Skeletal muscle tissue (tissue), 4 donors: ENCODE data around the gene PLEKHO1. TPM values are rescaled to one million over a fixed set of nuclear protein-coding genes. Genes with fewer than 3 reads are reported as not detected.

Experiments
- H3K27ac ChIP-seq: one replicate; pipeline ENCODE4 v1.7.0; 2013; ENCODE audit warnings: mild to moderate bottlenecking, low read depth, low read length, inconsistent platforms
- H3K27me3 ChIP-seq, 3 donors: one replicate each; pipeline ENCODE4 v1.7.0; 2013; ENCODE audit warnings: low read length in 3 of 3; ENCODE audit not compliant: control insufficient read depth in 3 of 3, insufficient read depth in 3 of 3
- H3K36me3 ChIP-seq, 3 donors: one replicate each; pipeline ENCODE4 v1.7.0; 2013; ENCODE audit warnings: low read length in 3 of 3; ENCODE audit not compliant: control insufficient read depth in 3 of 3, insufficient read depth in 3 of 3
- H3K4me1 ChIP-seq, 3 donors: one replicate each; pipeline ENCODE4 v1.7.0; 2013; ENCODE audit warnings: low read length in 3 of 3, mild to moderate bottlenecking in 3 of 3; ENCODE audit not compliant: control insufficient read depth in 3 of 3, insufficient read depth in 3 of 3
- H3K4me3 ChIP-seq, 3 donors: one replicate each; pipeline ENCODE4 v1.7.0; 2013; ENCODE audit warnings: low read length in 3 of 3
- H3K9ac ChIP-seq, 3 donors: one replicate each; pipeline ENCODE4 v1.7.0; 2013; ENCODE audit warnings: low read length in 3 of 3, mild to moderate bottlenecking in 3 of 3, moderate library complexity in 2 of 3, low read depth in 1 of 3
- H3K9me3 ChIP-seq, 3 donors: one replicate each; pipeline ENCODE4 v1.7.0; 2013; ENCODE audit warnings: low read length in 3 of 3; ENCODE audit not compliant: control insufficient read depth in 3 of 3
- total RNA-seq: library from RNA; depleted of rRNA; stranded (reverse); fragments of >200 nt; gene quantifications from one replicate; pipeline ENCODE4 v1.2.3, GENCODE V29; 2014
- donor health status: Osteomylitis.

PLEKHO1 gene
- total RNA-seq, 1 donor from 2014 or later, result 70.5 TPM

DNA sequence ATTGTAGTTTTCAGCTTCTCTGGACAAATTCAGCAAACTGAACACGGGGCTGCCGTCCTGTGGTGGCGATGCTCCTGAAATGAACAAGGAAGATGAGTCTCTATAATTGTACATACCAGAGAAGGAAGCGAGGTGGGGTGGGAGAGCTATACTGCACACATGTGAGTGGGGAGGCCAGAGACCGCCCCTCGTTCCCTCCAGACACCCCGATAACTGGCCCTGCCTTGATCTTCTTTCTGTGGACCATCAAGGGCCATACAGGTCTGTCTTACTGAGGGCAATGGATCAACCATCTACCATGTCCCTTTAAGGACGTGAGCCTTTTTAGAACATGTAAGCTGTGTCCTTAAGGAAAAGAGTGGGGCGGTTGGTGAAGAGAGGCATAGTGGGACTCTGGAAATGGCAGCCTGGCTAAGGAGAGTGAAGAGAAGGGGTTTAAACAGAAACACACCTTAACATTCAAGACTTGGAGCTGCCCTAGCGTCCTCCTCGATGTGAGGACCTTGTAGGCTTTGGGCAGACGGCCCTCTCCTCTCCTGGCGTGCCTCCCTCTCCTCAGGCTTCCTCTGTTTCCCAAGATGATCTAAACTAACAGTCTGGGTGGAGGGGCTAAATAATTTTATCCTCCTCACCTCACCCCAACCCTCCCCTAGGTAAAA, 5.8 kb downstream of the PLEKHO1 start:
- Histone ChIP-seq H3K9me3 (no peaks in the 10 kb centered on the region), H3K9ac (no peak overlapping the region), H3K27me3 (no peaks in the 10 kb centered on the region), H3K4me3 (no peak overlapping the region), H3K27ac (no peak overlapping the region), H3K36me3 (peaks cover 49 to 63% (median 59%) of the 10 kb centered on the region in 3 donors), H3K4me1 (peaks cover 20 to 35% (median 24%) of the 10 kb centered on the region in 3 donors)

DNA sequence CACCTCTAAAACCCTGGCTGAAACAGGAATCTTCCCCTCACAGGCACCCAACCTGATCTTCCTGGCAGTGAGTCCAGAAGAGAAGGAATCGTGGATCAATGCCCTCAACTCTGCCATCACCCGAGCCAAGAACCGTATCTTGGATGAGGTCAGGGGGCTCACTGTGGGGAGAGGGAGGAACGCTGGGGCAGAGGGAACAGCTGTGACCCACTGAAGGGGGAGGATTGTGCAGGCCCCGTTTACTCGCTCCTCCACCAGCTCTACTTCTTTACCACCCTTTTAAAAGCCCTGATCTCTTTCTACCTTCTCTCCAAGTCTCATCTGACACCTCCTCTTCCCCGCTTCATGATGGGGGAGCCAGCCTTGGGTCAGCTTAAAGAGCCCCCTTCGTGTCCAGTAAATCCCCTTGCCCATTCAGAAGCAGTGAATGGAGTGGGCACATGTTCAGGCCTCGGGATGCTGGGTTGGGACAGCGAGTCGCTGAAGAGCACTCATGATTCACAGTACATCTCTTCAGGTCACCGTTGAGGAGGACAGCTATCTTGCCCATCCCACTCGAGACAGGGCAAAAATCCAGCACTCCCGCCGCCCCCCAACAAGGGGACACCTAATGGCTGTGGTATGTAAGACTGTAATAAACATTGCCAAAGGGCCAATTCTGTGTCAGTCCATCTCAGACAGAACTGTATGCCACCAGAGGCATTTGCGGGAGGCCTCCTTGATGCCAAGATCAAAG, 7.3 kb downstream of the PLEKHO1 start:
- Histone ChIP-seq H3K4me1 (peaks cover 15 to 26% (median 16%) of the 10 kb centered on the region in 3 donors), H3K27me3 (no peaks in the 10 kb centered on the region), H3K9ac (no peak overlapping the region), H3K27ac (no peak overlapping the region), H3K9me3 (no peaks in the 10 kb centered on the region), H3K36me3 (peaks cover 49 to 59% (median 58%) of the 10 kb centered on the region in 3 donors), H3K4me3 (no peak overlapping the region)

DNA sequence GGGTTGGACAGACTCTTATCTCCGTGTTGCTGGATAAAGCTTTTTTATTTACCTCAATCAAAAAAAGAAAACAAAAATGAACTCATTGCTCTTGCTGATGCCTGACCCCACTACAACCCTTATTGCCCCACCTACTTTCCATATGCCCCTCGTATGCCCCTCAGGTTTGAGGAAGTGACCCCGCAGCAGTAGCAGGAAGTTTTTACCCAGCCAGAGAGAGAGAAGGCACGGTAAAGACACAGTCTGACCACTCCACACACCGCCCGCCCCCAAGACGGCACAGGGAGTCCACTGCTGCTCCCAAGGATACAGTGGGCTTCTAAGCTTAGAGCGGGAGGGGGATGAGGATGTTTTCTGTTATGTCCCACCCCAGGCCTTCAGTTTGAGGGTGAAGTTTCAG, 9.8 kb downstream of the PLEKHO1 start:
- H3K9ac ChIP-seq, result no peak overlapping the region
- H3K27me3 ChIP-seq, result no peaks in the 10 kb centered on the region
- no peaks in the 10 kb centered on the region for H3K9me3 ChIP-seq
- H3K4me3 ChIP-seq, result no peak overlapping the region
- peak overlapping the region; percentile 58 for H3K27ac ChIP-seq
- H3K4me1 ChIP-seq, result peaks cover 23 to 31% (median 23%) of the 10 kb centered on the region in 3 donors
- H3K36me3 ChIP-seq, result peaks cover 35 to 52% (median 45%) of the 10 kb centered on the region in 3 donors

DNA sequence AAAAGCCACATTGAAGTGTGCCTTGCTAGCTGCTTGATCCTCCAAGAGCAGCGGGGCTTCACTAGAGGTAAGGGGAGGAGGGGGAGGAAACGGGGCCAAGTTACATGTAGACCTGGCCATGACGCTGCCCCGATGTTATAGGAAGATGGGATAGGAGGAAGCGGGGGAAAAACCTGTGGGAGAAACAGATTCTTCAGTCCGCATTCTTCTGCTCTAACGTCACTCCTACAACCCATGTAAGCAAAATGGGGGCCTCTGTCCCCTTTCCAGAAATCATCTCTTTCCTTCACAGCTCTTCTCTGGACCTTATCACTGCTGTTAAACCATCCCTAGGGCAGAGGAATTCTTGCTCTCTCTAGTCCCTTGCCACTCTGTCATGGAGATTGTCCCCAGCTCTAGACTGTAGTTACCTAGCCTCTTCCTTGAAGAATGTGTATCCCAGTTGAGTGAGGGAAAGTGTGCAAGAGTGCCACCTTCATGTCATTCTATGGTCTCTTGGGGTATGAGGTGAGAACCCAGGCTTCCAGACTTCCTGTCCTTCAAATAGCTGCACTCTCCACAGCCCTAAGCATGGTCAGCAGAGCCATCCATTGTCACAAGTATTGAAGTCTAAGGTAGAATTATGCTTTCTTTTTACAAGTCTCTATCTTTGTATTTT, 11.4 kb downstream of the PLEKHO1 start:
- Histone ChIP-seq H3K27me3 (no peaks in the 10 kb centered on the region), H3K9ac (no peak overlapping the region), H3K36me3 (peaks cover 26 to 37% (median 31%) of the 10 kb centered on the region in 3 donors), H3K4me1 (peaks cover 23 to 30% (median 26%) of the 10 kb centered on the region in 3 donors), H3K27ac (peak overlapping the region; percentile 95), H3K9me3 (no peaks in the 10 kb centered on the region), H3K4me3 (no peak overlapping the region)

DNA sequence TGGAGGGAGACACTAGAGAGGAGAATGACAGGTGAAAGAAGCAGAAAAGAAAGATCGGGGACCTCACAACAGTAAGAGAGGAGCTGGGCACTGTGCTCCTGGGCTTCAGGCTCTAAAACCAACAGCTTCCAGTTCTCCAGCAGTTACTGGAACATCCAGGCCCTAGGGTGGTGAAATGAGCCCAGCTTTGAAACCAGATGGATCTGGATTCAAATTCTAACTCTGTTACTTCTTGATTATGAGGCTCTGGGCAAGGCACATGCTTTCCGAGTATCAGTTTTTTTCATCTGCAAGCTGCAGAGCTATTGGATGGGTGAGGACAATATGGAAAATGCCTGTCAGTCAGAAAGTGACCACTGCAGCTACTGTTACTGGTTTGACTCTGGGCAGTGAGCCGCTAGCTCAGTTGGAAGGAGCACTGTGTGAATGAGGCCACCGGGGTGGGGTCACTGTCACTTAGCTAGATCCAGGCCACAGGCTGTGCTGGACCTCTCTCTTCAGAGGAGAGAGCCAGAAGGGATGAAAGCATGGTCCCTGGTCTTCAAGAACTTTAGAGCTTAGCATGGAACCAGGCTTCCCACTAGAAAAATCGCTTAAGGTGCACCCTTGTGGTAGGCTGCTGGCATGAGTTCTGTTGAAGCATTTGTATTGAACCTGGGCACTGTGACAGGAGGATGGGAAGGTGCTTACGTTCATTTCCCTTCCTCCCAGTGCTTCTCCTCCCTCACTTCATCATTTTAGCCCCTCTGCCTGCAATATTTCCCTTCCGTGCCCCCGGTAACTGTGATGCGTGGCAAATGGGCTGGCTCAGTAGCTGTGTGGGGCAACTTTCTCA, 12.2 kb downstream of the PLEKHO1 start:
- peak overlapping the region; percentile 95 for H3K27ac ChIP-seq
- H3K27me3 ChIP-seq, result no peaks in the 10 kb centered on the region
- H3K9ac ChIP-seq, result peak overlapping the region; percentile 81 to 88 (median 87)
- peak overlapping the region; percentile 62 to 68 (median 65) for H3K4me3 ChIP-seq
- H3K9me3 ChIP-seq, result no peaks in the 10 kb centered on the region
- H3K4me1 ChIP-seq, result peaks cover 23 to 31% (median 26%) of the 10 kb centered on the region in 3 donors
- H3K36me3 ChIP-seq, result peaks cover 17 to 29% (median 25%) of the 10 kb centered on the region in 3 donors

DNA sequence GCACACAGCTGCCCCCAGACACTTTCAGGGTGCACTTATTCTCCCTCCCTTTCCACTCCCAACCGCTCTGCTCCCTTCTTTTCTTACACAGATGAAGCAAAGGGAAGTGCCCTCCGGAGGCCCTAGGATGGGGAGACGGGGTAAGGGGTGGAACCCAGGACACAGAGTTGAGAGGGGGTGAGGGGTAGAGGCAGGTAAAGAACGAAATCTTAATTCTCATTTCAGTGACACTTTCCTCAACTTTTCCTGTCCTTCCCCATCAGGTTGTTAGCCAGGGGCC, 12.8 kb downstream of the PLEKHO1 start:
- Histone ChIP-seq H3K9ac (peak overlapping the region; percentile 81 to 88 (median 87)), H3K4me3 (peak overlapping the region; percentile 62 to 68 (median 65)), H3K36me3 (peaks cover 11 to 23% (median 20%) of the 10 kb centered on the region in 3 donors), H3K4me1 (peaks cover 23 to 31% (median 26%) of the 10 kb centered on the region in 3 donors), H3K9me3 (no peaks in the 10 kb centered on the region), H3K27me3 (no peaks in the 10 kb centered on the region), H3K27ac (peak overlapping the region; percentile 95)

DNA sequence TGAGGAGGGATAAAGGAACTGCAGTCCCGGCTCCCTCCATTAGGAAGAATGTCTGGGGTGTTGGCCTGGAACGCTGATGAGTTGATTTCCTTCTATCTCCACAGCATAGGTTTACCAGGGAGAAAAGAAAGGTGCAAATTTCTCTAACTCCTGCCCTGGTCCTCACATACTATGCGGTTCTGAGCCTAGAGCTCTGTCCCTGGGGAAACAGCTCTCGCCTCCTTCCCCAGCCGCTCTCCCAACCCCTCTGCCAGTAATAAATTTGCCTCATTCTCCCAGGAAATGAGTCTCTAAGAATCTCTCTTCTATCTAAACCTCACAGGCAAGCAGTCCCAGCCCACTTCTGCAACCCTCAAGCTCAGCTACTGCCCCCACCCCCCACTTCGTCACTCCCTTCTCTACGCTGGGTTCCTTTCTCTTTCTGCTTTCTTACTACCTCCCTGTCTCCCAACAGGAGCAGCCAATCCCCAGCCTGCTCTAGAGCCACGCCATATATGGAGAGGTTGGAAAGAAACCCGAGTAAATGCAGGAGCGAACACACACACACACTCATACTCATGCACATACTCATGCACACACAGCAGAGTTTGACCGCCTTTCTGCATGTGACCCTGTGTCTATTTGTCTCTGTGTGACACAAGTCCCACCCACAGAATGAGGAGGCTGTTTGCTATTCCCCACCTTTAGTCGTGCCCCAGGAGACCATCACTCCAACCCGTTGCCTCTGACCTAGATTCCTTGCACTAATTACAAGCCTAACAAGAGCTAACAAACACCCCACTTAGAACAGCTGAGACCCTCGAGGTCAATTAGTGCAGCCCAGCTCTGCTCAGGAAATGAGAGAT, 13.4 kb downstream of the PLEKHO1 start:
- H3K9ac ChIP-seq, result peak overlapping the region; percentile 81 to 88 (median 87)
- peak overlapping the region; percentile 62 to 68 (median 65) for H3K4me3 ChIP-seq
- H3K36me3 ChIP-seq, result peaks cover 6 to 19% (median 14%) of the 10 kb centered on the region in 3 donors
- H3K4me1 ChIP-seq, result peaks cover 23 to 31% (median 26%) of the 10 kb centered on the region in 3 donors
- H3K27me3 ChIP-seq, result no peaks in the 10 kb centered on the region
- no peaks in the 10 kb centered on the region for H3K9me3 ChIP-seq
- peak overlapping the region; percentile 95 for H3K27ac ChIP-seq

DNA sequence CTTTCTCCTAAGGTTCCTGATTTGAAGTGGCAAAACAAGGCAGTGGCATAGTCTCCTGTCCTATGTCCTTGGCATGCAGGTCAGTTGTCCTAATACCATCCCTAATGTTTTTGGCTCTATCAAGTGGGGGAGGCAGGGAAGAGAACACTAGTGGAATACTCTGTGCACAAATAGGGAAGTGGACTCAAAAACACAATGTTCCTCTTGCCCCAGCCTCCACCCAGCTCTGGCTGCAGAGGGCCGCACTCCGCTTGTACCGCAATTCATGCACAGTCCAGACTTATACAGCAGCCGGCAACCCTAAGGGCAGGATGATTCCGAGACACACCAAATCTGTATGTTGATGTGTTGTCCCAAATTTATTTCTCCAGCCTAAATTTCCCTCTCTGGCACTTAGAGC, 14.5 kb downstream of the PLEKHO1 start:
- no peaks in the 10 kb centered on the region for H3K9me3 ChIP-seq
- peak overlapping the region; percentile 95 for H3K27ac ChIP-seq

DNA sequence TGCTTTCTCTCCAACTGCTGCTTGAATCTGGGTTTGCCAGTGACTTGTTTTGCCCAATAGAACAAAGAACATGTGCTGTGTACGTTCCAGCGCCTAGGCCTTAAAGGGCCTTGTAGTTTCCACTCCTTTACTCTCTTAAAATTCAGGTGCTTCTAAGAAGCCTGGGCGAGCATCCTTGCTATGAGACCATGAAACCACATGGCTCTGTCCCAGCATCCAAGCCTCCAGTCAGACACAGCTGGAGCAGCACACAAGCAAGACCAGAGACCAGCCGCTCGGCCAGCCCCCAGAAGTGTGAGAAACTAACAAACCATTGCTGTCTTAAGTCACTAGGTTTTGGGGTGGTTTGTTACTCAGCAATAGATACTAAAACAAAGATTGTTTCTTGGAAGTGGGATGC, 15.1 kb downstream of the PLEKHO1 start:
- peak overlapping the region; percentile 95 for H3K27ac ChIP-seq

More for the DNA sequence above, 14.5 kb downstream of the PLEKHO1 start:
- Histone ChIP-seq H3K4me1 (peaks cover 23 to 31% (median 26%) of the 10 kb centered on the region in 3 donors), H3K4me3 (no peak overlapping the region), H3K36me3 (peaks cover 4 to 8% (median 6%) of the 10 kb centered on the region in 3 donors), H3K27me3 (no peaks in the 10 kb centered on the region), H3K9ac (no peak overlapping the region)

More for the DNA sequence above, 15.1 kb downstream of the PLEKHO1 start:
- Histone ChIP-seq H3K27me3 (no peaks in the 10 kb centered on the region), H3K36me3 (peaks cover 0 to 2% (median under 1%) of the 10 kb centered on the region in 3 donors), H3K9ac (no peak overlapping the region), H3K9me3 (no peaks in the 10 kb centered on the region), H3K4me1 (peaks cover 23 to 31% (median 26%) of the 10 kb centered on the region in 3 donors), H3K4me3 (no peak overlapping the region)
